A673 (cell line): Measurements from ENCODE around the gene GABRB2. TPM values are rescaled to one million over a fixed set of nuclear protein-coding genes. Genes with fewer than 3 reads are reported as not detected.

Experiments
- BruUV-seq: library from RNA; stranded (reverse); fragments of 400-500 nt; replicated peaks from 2 replicates; lab custom pipeline; 2021; lab: Mats Ljungman, UMichigan
- CTCF ChIA-PET: fragments of 300-600 bp; sonication (Branson Sonifier 250); formaldehyde crosslinking; loops from one replicate; lab custom pipeline; 2022; ENCODE audit warnings: antibody characterized with exemption; lab: Charles Lee
- POLR2A ChIA-PET: fragments of 300-600 bp; sonication (Branson Sonifier 250); formaldehyde crosslinking; loops from one replicate; lab custom pipeline; 2022; ENCODE audit warnings: antibody characterized with exemption; ENCODE audit not compliant: low non-redundant PET; lab: Charles Lee
- DNase-seq: peaks from one replicate; pipeline ENCODE4 v3.0.0-alpha.2; 2015; ENCODE audit warnings: low spot score
- H3K27ac ChIP-seq: fragments of 200-600 bp; sonication (generic); 2 replicates; pipeline ENCODE4 v1.5.1; 2016; ENCODE audit warnings: mixed run types, low read depth, mild to moderate bottlenecking, mixed read lengths, antibody characterized with exemption, low read length; ENCODE audit not compliant: poor library complexity, severe bottlenecking
- H3K27me3 ChIP-seq: fragments of 200-600 bp; sonication (generic); replicated peaks from 2 replicates; pipeline ENCODE4 v1.6.1; 2017; ENCODE audit warnings: mixed run types, low read depth, mild to moderate bottlenecking, mixed read lengths, antibody characterized with exemption, low read length; ENCODE audit not compliant: insufficient read depth, poor library complexity
- H3K36me3 ChIP-seq: fragments of 200-600 bp; sonication (generic); 2 replicates; pipeline ENCODE4 v1.6.1; 2016; ENCODE audit warnings: mixed run types, mild to moderate bottlenecking, mixed read lengths, antibody characterized with exemption, low read length; ENCODE audit not compliant: insufficient read depth, poor library complexity, severe bottlenecking
- H3K4me1 ChIP-seq: fragments of 200-600 bp; sonication (generic); 2 replicates; pipeline ENCODE4 v1.6.1; 2017; ENCODE audit warnings: mixed run types, mild to moderate bottlenecking, mixed read lengths, antibody characterized with exemption, low read length; ENCODE audit not compliant: insufficient read depth, poor library complexity, severe bottlenecking
- H3K4me3 ChIP-seq: fragments of 200-600 bp; sonication (generic); 2 replicates; pipeline ENCODE4 v1.5.1; 2016; ENCODE audit warnings: low read depth, mixed run types, mild to moderate bottlenecking, mixed read lengths, low read length; ENCODE audit not compliant: poor library complexity, severe bottlenecking
- H3K9me3 ChIP-seq: fragments of 200-600 bp; sonication (generic); 2 replicates; pipeline ENCODE4 v1.6.1; 2016; ENCODE audit warnings: mixed run types, low read depth, mild to moderate bottlenecking, mixed read lengths, antibody characterized with exemption, low read length; ENCODE audit not compliant: poor library complexity, severe bottlenecking
- CTCF ChIP-seq: fragments of 300-800, 200-600 bp; sonication (generic); conservative IDR thresholded peaks from 2 replicates; pipeline ENCODE4 v1.5.1; 2017; ENCODE audit warnings: low read depth, mild to moderate bottlenecking, antibody characterized with exemption, low read length, moderate library complexity, mixed read lengths
- EZH2 ChIP-seq: fragments of 200-600 bp; sonication (generic); IDR thresholded peaks from 2 replicates; pipeline ENCODE4 v1.6.1; 2017; ENCODE audit warnings: borderline replicate concordance, low read depth, mild to moderate bottlenecking, mixed read lengths, antibody characterized with exemption, low read length; ENCODE audit not compliant: poor library complexity, severe bottlenecking
- intact Hi-C: fragments of 100-400 bp; cut with micrococcal nuclease; formaldehyde crosslinking; loops from one replicate; pipeline ENCODE4 v1.10.0; 2022; ENCODE audit not compliant: unreplicated experiment
- total RNA-seq: library from RNA; stranded (reverse); gene quantifications from 2 replicates; pipeline ENCODE4 v1.2.3, GENCODE V29; 2021

GABRB2 gene
- total RNA-seq, 1 experiment from 2014 or later: not detected

- no TSS peak for BruUV-seq
- CTCF ChIA-PET: no interaction called here
- intact Hi-C loops: no loop called here
- no peak for DNase-seq
- Histone ChIP-seq H3K4me3 (no peak overlapping the region), H3K27ac (no peak overlapping the region), H3K4me1 (no peaks in the 10 kb centered on the region), H3K27me3 (no peaks in the 10 kb centered on the region), H3K36me3 (no peaks in the 10 kb centered on the region), H3K9me3 (no peaks in the 10 kb centered on the region)
- POLR2A ChIA-PET: no interaction called here
- TF ChIP-seq EZH2 (no peak), CTCF (no peak)
These were observed 234.6 kb downstream of the GABRB2 start for GRCh38 chr5:161311965-161312364.

GRCh38 chr5:161311146-161311708 is 235.3 kb downstream of the GABRB2 start:
- intact Hi-C loops: no loop called here
- ChIA-PET CTCF (no interaction called here), POLR2A (no interaction called here)

DNA sequence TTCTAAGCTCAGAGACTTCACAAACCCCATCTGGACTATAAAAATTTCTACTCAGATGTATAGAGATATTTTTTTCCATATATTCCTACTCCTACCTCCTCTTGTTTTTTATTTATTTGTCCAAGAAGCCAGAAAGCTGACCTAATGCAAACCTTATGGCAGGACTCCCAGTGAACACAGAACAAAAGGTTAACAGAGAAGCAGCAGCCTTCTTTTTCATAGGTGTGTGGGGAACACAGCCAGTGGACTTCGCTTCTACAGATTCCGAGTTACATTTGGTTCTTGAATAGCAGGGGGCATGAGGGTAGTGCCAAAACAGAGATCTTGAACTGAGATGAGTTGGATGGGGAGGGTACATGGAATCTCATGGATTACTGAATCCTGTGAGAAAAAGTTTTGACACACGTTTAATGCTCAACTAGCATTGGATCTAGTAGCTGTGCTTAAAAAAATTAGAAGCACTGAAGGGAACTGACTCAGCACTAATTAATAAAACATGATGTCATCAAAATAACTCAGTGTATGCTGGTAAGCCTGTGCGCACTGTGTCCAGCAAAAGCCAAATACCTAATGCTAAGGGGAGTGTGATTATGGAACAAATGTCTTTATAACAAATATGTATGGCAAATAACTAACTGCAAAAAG is 240.1 kb downstream of the GABRB2 start:
- no peaks in the 10 kb centered on the region for H3K36me3 ChIP-seq
- H3K27ac ChIP-seq: no peak overlapping the region
- TF ChIP-seq CTCF (no peak), EZH2 (no peak)
- POLR2A ChIA-PET: no interaction called here
- H3K4me1 ChIP-seq: no peaks in the 10 kb centered on the region
- CTCF ChIA-PET: no interaction called here
- no peak overlapping the region for H3K4me3 ChIP-seq
- intact Hi-C loops: no loop called here
- H3K9me3 ChIP-seq: no peaks in the 10 kb centered on the region
- BruUV-seq: no TSS peak
- no peak for DNase-seq
- no peaks in the 10 kb centered on the region for H3K27me3 ChIP-seq

More at GRCh38 chr5:161311146-161311708, 235.3 kb downstream of the GABRB2 start:
- H3K9me3 ChIP-seq: no peaks in the 10 kb centered on the region
- H3K4me1 ChIP-seq: no peaks in the 10 kb centered on the region
- no peaks in the 10 kb centered on the region for H3K36me3 ChIP-seq
- no peak for TF ChIP-seq CTCF
- TF ChIP-seq EZH2: no peak
- no peak for DNase-seq
- no TSS peak for BruUV-seq
- no peaks in the 10 kb centered on the region for H3K27me3 ChIP-seq
- H3K27ac ChIP-seq: no peak overlapping the region
- H3K4me3 ChIP-seq: no peak overlapping the region
